Hepatocyte (in vitro differentiated cells): Measurements from ENCODE around the gene AGAP3.

ENCODE experiments used
- CTCF ChIP-seq: fragments of 200-600 bp; sonication (generic); IDR thresholded peaks from 2 replicates; pipeline ENCODE4 v1.5.1; 2016; ENCODE audit warnings: antibody characterized with exemption, mild to moderate bottlenecking; ENCODE audit not compliant: poor library complexity
- EZH2 ChIP-seq: fragments of 200-600 bp; sonication (generic); IDR thresholded peaks from 2 replicates; pipeline ENCODE4 v1.6.1; 2016; ENCODE audit warnings: antibody characterized with exemption, mild to moderate bottlenecking, borderline replicate concordance
- EZH2phosphoT487 ChIP-seq: fragments of 200-600 bp; sonication (generic); IDR thresholded peaks from one replicate; pipeline ENCODE4 v1.6.1; 2018; ENCODE audit warnings: antibody characterized with exemption, mild to moderate bottlenecking, low read depth, moderate library complexity; ENCODE audit not compliant: unreplicated experiment, severe bottlenecking

- TF ChIP-seq CTCF (no peak), EZH2 (no peak), EZH2phosphoT487 (no peak)
Observed at GRCh38 chr7:151119055-151119415, 32.8 kb downstream of the AGAP3 start.
